GM23338 (cell line): Measurements from ENCODE around the gene TTYH1.

Experiments used
- CREB1 ChIP-seq: fragments of 250-450 bp; sonication (Bioruptor Pico); IDR thresholded peaks from 2 replicates; pipeline ENCODE4 v1.5.0; 2020; ENCODE audit warnings: low read depth, mild to moderate bottlenecking, moderate library complexity
- EZH2 ChIP-seq: fragments of 200-600 bp; sonication (generic); IDR thresholded peaks from one replicate; pipeline ENCODE4 v1.8.0; 2017; ENCODE audit warnings: antibody characterized with exemption, mild to moderate bottlenecking, low read depth; ENCODE audit not compliant: unreplicated experiment
- EZH2phosphoT487 ChIP-seq: fragments of 200-600 bp; sonication (generic); IDR thresholded peaks from one replicate; pipeline ENCODE4 v1.8.1; 2018; ENCODE audit warnings: antibody characterized with exemption; ENCODE audit not compliant: unreplicated experiment
- JUNB ChIP-seq: IDR thresholded peaks from one replicate; pipeline ENCODE4 v1.6.1; 2016; ENCODE audit warnings: antibody characterized with exemption; ENCODE audit not compliant: unreplicated experiment
- POLR2AphosphoS5 ChIP-seq: IDR thresholded peaks from 2 replicates; pipeline ENCODE4 v1.6.1; 2016; ENCODE audit warnings: antibody characterized with exemption, low read depth
- TF ChIP-seq, protein P1 (sequence below), 2 experiments: fragments of 200-600 bp in 1 of 2; sonication (generic) in 1 of 2; conservative IDR thresholded peaks; 2 replicates each; pipeline versions ENCODE4 v1.5.1 to v1.6.1; 2016 to 2017; ENCODE audit warnings: antibody characterized with exemption in 2 of 2, low read depth in 2 of 2, mild to moderate bottlenecking in 2 of 2, moderate library complexity in 1 of 2
- TF ChIP-seq, protein P2 (sequence below): IDR thresholded peaks from one replicate; pipeline ENCODE4 v1.6.1; 2018; ENCODE audit warnings: antibody characterized with exemption; ENCODE audit not compliant: unreplicated experiment

GRCh38 chr19:54485851-54486250, 70.6 kb downstream of the TTYH1 start:
- TF ChIP-seq, protein P1, sequence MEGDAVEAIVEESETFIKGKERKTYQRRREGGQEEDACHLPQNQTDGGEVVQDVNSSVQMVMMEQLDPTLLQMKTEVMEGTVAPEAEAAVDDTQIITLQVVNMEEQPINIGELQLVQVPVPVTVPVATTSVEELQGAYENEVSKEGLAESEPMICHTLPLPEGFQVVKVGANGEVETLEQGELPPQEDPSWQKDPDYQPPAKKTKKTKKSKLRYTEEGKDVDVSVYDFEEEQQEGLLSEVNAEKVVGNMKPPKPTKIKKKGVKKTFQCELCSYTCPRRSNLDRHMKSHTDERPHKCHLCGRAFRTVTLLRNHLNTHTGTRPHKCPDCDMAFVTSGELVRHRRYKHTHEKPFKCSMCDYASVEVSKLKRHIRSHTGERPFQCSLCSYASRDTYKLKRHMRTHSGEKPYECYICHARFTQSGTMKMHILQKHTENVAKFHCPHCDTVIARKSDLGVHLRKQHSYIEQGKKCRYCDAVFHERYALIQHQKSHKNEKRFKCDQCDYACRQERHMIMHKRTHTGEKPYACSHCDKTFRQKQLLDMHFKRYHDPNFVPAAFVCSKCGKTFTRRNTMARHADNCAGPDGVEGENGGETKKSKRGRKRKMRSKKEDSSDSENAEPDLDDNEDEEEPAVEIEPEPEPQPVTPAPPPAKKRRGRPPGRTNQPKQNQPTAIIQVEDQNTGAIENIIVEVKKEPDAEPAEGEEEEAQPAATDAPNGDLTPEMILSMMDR (conservative IDR thresholded peaks at IDR 0.05; ENCODE audit: low read depth in 2 of 2): no peak
- TF ChIP-seq, protein P2, sequence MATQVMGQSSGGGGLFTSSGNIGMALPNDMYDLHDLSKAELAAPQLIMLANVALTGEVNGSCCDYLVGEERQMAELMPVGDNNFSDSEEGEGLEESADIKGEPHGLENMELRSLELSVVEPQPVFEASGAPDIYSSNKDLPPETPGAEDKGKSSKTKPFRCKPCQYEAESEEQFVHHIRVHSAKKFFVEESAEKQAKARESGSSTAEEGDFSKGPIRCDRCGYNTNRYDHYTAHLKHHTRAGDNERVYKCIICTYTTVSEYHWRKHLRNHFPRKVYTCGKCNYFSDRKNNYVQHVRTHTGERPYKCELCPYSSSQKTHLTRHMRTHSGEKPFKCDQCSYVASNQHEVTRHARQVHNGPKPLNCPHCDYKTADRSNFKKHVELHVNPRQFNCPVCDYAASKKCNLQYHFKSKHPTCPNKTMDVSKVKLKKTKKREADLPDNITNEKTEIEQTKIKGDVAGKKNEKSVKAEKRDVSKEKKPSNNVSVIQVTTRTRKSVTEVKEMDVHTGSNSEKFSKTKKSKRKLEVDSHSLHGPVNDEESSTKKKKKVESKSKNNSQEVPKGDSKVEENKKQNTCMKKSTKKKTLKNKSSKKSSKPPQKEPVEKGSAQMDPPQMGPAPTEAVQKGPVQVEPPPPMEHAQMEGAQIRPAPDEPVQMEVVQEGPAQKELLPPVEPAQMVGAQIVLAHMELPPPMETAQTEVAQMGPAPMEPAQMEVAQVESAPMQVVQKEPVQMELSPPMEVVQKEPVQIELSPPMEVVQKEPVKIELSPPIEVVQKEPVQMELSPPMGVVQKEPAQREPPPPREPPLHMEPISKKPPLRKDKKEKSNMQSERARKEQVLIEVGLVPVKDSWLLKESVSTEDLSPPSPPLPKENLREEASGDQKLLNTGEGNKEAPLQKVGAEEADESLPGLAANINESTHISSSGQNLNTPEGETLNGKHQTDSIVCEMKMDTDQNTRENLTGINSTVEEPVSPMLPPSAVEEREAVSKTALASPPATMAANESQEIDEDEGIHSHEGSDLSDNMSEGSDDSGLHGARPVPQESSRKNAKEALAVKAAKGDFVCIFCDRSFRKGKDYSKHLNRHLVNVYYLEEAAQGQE: no peak
- TF ChIP-seq EZH2 (no peak), POLR2AphosphoS5 (no peak), CREB1 (no peak), EZH2phosphoT487 (no peak), JUNB (no peak)
